ENCODE results near the gene FNDC7. TPM values are rescaled to one million over a fixed set of nuclear protein-coding genes. Genes with fewer than 3 reads are reported as not detected.

Gene FNDC7, protein sequence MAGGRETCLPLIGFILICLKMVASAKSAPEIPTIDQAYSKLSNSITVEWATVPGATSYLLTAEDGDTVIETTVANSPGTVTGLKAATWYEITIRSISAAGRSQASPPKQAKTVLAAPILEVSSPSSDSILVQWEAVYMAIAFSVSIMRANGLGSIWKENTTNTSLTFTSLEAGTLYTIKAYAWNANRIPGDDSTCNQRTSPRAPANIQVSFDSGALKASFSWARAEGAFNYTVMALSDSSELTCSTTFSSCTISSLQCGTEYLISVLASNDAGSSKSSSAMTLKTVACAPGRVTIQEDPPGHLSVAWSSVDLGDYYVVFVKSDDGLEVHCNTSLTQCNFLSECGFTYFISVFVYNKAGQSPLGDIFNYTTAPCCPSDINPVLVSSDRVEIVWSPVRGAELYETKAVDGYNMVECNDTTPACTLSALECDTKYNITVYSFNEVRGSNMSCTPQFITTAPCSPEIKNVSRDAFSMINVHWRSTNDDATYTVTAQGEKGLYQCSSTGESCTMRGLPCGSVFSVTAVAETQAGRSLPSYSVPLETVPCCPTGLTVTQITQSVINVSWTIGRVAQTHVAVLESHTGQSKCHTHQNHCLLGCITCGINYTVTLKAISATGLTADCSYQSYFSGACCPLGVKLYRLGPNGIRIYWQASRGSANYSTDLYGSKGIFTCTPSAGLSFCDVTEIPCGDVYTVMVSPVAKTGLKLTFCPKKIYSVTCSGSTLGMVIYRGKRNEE
- total RNA-seq: under 1 TPM; 0.33 to 0.34 TPM

DNA sequence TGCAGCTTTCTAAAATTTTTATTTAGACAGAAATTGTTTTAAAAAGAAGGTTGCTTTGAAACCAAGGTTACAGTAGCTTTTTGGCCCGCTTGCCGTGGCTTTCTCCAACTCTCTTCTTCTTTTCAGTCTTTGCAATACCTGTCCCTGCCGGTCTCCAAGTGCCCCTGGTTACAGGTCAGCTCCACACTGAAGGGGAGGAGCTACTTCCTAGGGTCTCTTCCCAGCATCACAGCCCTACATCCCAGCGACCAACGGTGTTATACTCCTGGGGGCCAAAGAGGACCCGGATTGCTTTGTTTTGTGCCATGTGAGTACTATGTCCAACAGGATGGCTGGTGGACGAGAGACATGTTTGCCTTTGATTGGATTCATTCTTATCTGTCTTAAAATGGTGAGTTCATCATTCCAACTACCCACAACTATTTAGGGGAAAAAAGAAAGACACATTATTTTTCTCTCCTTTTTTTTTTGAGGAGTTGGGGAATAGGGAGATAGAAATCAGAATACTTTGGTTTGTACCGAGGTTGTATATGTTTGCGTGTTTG is at the start of gene FNDC7:
FNDC7 (plus strand) TSS at position 303 of the 545 bp plus-strand sequence; CDS start at position 329, 26 bp downstream.

DNA sequence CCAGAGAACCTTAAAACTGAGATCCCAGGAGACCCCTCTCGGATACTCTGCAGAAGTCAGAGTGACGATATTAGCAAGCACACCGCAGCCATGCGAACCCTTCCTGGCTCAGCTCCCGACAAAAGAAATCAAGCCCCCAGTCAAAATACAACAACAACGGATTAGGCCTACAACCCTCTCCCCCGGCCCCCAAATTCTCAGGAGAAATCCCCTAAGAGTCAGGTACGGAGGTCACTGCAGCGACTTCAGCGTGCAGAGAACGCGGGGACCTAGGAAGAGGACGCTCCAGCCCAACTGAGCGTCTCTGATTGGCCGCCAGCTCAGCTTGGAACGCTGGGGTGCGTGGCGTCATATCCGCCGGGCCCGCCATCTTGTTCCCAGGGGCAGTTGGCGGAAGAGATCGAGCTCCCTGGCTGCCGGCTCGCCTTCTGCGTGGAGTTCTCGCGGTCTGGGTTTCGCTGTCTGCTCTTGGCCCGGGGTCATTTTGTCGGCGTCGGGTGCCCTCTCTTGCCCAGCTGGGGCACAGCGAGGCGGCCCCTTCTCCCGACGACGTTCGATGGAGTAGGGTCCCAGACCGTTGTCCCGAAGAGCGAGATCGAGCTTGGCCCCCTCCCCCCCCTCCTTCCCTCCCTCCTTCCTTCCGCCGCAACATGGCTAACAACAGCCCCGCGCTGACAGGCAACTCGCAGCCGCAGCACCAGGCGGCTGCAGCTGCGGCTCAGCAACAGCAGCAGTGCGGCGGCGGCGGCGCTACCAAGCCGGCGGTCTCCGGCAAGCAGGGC is 20.6 kb upstream of the FNDC7 start, which contains the start of gene PRPF38B:
PRPF38B (plus strand) TSS at position 369 of the 782 bp plus-strand sequence; CDS start at position 651, 282 bp downstream.

DNA sequence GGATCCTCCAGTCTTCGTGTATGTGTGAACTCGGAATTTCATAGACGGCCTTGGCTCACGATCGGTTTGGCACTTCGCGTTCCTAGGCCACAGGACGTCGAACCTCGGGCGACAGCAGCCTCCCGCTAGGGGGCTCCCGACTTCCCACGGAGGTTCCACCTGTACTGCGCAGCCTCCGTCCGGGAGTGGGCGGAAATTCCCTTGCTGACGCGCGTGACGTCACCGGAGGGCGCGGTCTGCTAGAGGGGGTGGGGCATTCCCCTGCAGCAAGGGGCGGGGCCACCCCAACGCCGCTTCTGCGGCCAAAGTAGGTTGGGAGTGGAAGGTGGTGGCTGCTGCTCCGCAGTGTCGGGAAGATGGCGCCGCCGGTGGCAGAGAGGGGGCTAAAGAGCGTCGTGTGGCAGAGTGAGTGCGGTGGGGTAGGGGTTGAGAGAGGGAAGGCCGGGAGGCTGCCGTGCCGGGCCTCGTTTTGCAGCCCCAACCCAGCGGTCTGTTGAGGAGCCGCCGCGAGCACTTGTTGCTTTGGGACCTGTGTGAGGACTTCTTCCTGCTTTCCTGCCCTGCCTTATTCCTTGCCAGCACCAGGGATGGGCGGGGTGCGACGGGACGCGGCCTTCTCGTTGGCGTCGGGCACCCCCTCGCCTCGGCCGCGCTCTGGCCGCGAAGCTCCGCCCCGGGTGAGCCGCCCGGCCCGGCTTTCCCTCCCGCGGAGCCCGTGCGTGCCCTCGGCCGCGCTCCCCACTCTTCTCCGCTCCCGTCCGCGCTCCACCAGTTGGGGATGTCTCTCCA is 33.9 kb downstream of the FNDC7 start, which contains the start of gene STXBP3:
STXBP3 (plus strand) TSS at position 293 of the 789 bp plus-strand sequence; CDS start at position 357, 64 bp downstream.

Other genes starting within 250 kb of the FNDC7 start
- gene EEIG2, start 152.8 kb upstream of the FNDC7 start, total RNA-seq: 10 to 100 TPM; 26.2 to 51.6 TPM
- 1 to 10 TPM; 3.4 to 3.7 TPM for gene HENMT1, start 51.8 kb upstream of the FNDC7 start, total RNA-seq
- gene PRPF38B, start 20.6 kb upstream of the FNDC7 start, total RNA-seq: 10 to 100 TPM; 17.2 to 22.3 TPM
- 10 to 100 TPM; 41.3 to 49.2 TPM for gene STXBP3, start 33.8 kb downstream of the FNDC7 start, total RNA-seq
- under 1 TPM; under 0.01 to 0.69 TPM for gene AKNAD1, start 144.2 kb downstream of the FNDC7 start, total RNA-seq
- gene GPSM2, start 164.1 kb downstream of the FNDC7 start, total RNA-seq: 10 to 100 TPM; 24.4 to 38.3 TPM

Measured in melanocyte of skin (primary cell).